ENCODE measurements around the gene ODAPH. TPM values are rescaled to one million over a fixed set of nuclear protein-coding genes. Genes with fewer than 3 reads are reported as not detected.
"Not testable (repeated sequence)": the region's sequence is repeated elsewhere in the genome, so short reads cannot be mapped to it uniquely, and the experiment has no call there.

ODAPH gene
- total and polyA plus RNA-seq, 2 of the 4 experiments (the other 2 are of a cell fraction) = not detected

DNA sequence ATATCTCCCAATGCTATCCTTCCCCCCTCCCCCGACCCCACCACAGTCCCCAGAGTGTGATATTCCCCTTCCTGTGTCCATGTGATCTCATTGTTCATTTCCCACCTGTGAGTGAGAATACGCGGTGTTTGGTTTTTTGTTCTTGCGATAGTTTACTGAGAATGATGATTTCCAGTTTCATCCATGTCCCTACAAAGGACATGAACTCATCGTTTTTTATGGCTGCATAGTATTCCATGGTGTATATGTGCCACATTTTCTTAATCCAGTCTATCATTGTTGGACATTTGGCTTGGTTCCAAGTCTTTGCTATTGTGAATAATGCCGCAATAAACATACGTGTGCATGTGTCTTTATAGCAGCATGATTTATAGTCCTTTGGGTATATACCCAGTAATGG is 36.4 kb upstream of the ODAPH start:
- H3K36me3 ChIP-seq (ENCODE audit: control insufficient read depth, insufficient read depth, low read length); H3K14ac ChIP-seq (replicated peaks; ENCODE audit: low read depth, low read length); H2AK9ac ChIP-seq (replicated peaks; ENCODE audit: low read depth, low read length, poor library complexity); ATAC-seq (ENCODE audit: low read depth); dilution Hi-C loops (cut with HindIII; ENCODE audit: low sequenced_read_pairs, unreplicated experiment); in situ Hi-C loops (cut with MboI; ENCODE audit: low sequenced_read_pairs); H3K9ac ChIP-seq (ENCODE audit: low read depth, low read length); H4K20me1 ChIP-seq (ENCODE audit: insufficient read depth, low read length); H3K9me3 ChIP-seq (ENCODE audit: control insufficient read depth, insufficient read depth, low read length); CTCF ChIA-PET; H4K91ac ChIP-seq (ENCODE audit: insufficient read depth, low read depth, low read length); intact Hi-C loops (cut with micrococcal nuclease); H3K23ac ChIP-seq (ENCODE audit: low read depth, low read length); H3K4ac ChIP-seq (ENCODE audit: low read depth, low read length); DNase-seq; H2BK5ac ChIP-seq (ENCODE audit: low read depth, low read length, poor library complexity, severe bottlenecking); H3K18ac ChIP-seq (ENCODE audit: low read depth, low read length); H3K27ac ChIP-seq (ENCODE audit: insufficient read depth, low read length); POLR2A ChIA-PET (ENCODE audit: unreplicated experiment); H2AK5ac ChIP-seq (ENCODE audit: low read depth, low read length); H3K56ac ChIP-seq (ENCODE audit: extremely low read depth, insufficient read depth, low read length); H2BK15ac ChIP-seq (ENCODE audit: low read depth, low read length); BruUV-seq (replicated peaks); H2AFZ ChIP-seq (replicated peaks; ENCODE audit: low read length, poor library complexity); H3K27me3 ChIP-seq (ENCODE audit: control insufficient read depth, insufficient read depth, low read length); H4K8ac ChIP-seq (ENCODE audit: low read depth in 2 of 2, low read length in 2 of 2); H2BK20ac ChIP-seq (ENCODE audit: low read depth, low read length); H3K4me1 ChIP-seq (ENCODE audit: control insufficient read depth, insufficient read depth, low read length); H3K9me1 ChIP-seq (ENCODE audit: insufficient read depth, low read length); H3K4me2 ChIP-seq (ENCODE audit: low read depth, low read length); H4K5ac ChIP-seq (ENCODE audit: low read depth, low read length); H2BK120ac ChIP-seq (ENCODE audit: low read depth, low read length); H3K4me3 ChIP-seq (ENCODE audit: insufficient read depth, low read depth, low read length): not testable (repeated sequence)
- peaks cover 7 to 13% of the 10 kb centered on the region in 2 experiments; a peak in 3 of 4 replicates for H3K79me1 ChIP-seq (ENCODE audit: low read depth in 1 of 2, low read length in 2 of 2)
- no CpG with 5 or more reads among the region's 7 CpGs for WGBS, 2 experiments (ENCODE audit: extremely low coverage in 2 of 2, insufficient read length in 1 of 2)
